Stimulated activated CD8-positive, alpha-beta memory T cell treated with anti-CD3 and anti-CD28 coated beads, Interleukin-15, amount 100 ng/mL, for 24 hours (primary cell): ENCODE results near the gene AP2A2.
"Not testable (repeated sequence)": the region's sequence is repeated elsewhere in the genome, so short reads cannot be mapped to it uniquely, and the experiment has no call there.

Experiments used
- DNase-seq: peaks from one replicate; pipeline ENCODE4 v3.0.0-alpha.2; 2020; ENCODE audit warnings: low read depth

Gene AP2A2

GRCh38 chr11:975376-975775 lies 49.7 kb downstream of the AP2A2 start:
- not testable (repeated sequence) for DNase-seq

- no peak for DNase-seq
These were observed 50.2 kb downstream of the AP2A2 start for GRCh38 chr11:975827-976226.

- no peak for DNase-seq
These were observed 50.9 kb downstream of the AP2A2 start for GRCh38 chr11:976431-977160.

- no peak for DNase-seq
These were observed 52.4 kb downstream of the AP2A2 start for GRCh38 chr11:977830-978720.

GRCh38 chr11:978781-979180 lies 53.1 kb downstream of the AP2A2 start:
- DNase-seq, result no peak

GRCh38 chr11:980438-981357 lies 55.0 kb downstream of the AP2A2 start:
- DNase-seq, result no peak

GRCh38 chr11:981764-982163 lies 56.1 kb downstream of the AP2A2 start:
- no peak for DNase-seq

GRCh38 chr11:984546-984945 lies 58.9 kb downstream of the AP2A2 start:
- DNase-seq, result no peak

GRCh38 chr11:985406-985805 lies 59.7 kb downstream of the AP2A2 start:
- no peak for DNase-seq

GRCh38 chr11:985848-986247 lies 60.2 kb downstream of the AP2A2 start:
- DNase-seq, result no peak

- no peak for DNase-seq
These were observed 60.7 kb downstream of the AP2A2 start for GRCh38 chr11:986270-986951.

- DNase-seq, result no peak
These were observed 61.3 kb downstream of the AP2A2 start for GRCh38 chr11:986952-987305.

- DNase-seq, result no peak
These were observed 62.0 kb downstream of the AP2A2 start for GRCh38 chr11:987671-988070.

- DNase-seq, result no peak
These were observed 64.4 kb downstream of the AP2A2 start for GRCh38 chr11:990101-990500.

- no peak for DNase-seq
These were observed 65.4 kb downstream of the AP2A2 start for GRCh38 chr11:991034-991433.

GRCh38 chr11:991711-992307 lies 66.1 kb downstream of the AP2A2 start:
- no peak for DNase-seq

GRCh38 chr11:992577-992976 lies 66.9 kb downstream of the AP2A2 start:
- DNase-seq, result no peak

- no peak for DNase-seq
These were observed 68.0 kb downstream of the AP2A2 start for GRCh38 chr11:993632-994167.

- no peak for DNase-seq
These were observed 69.5 kb downstream of the AP2A2 start for GRCh38 chr11:995044-995751.

GRCh38 chr11:995752-996420 lies 70.2 kb downstream of the AP2A2 start:
- no peak for DNase-seq
